Spleen (tissue), 11 donors: ENCODE measurements around the gene GMEB1. TPM values are rescaled to one million over a fixed set of nuclear protein-coding genes. Genes with fewer than 3 reads are reported as not detected.
A peak's percentile ranks its signal among the peaks of the same experiment; 100 is the strongest.

Source experiments
- DNase-seq: peaks from one replicate; pipeline ENCODE4 v3.0.0-alpha.2; 2020
- H3K27ac ChIP-seq, 8 donors: fragments of 200-600 bp; sonication (generic) in 7 of 8; 1 replicate in 4 of 8; 2 replicates in 4 of 8; pipeline versions ENCODE4 v1.5.0 to v1.8.0; 2016 to 2021; ENCODE audit warnings: inconsistent platforms in 4 of 8, mild to moderate bottlenecking in 4 of 8, moderate library complexity in 1 of 8
- H3K27me3 ChIP-seq, 7 donors: fragments of 200-600 bp; sonication (generic) in 6 of 7; replicated peaks in 1 of 7; 1 replicate in 4 of 7; 2 replicates in 3 of 7; pipeline versions ENCODE4 v1.5.0 to v1.8.0; 2016 to 2021; ENCODE audit warnings: inconsistent platforms in 3 of 7, mild to moderate bottlenecking in 1 of 7
- H3K36me3 ChIP-seq, 6 donors: fragments of 200-600 bp; sonication (generic) in 5 of 6; 1 replicate in 4 of 6; 2 replicates in 2 of 6; pipeline versions ENCODE4 v1.5.0 to v1.8.0; 2016 to 2021; ENCODE audit warnings: inconsistent platforms in 2 of 6
- H3K4me1 ChIP-seq, 6 donors: fragments of 200-600 bp; sonication (generic) in 5 of 6; 1 replicate in 3 of 6; 2 replicates in 3 of 6; pipeline versions ENCODE4 v1.5.0 to v1.8.0; 2016 to 2021; ENCODE audit warnings: inconsistent platforms in 3 of 6
- H3K4me3 ChIP-seq, 8 donors: fragments of 200-600 bp; sonication (generic) in 7 of 8; 1 replicate in 4 of 8; 2 replicates in 4 of 8; pipeline versions ENCODE4 v1.5.0 to v1.8.0; 2016 to 2021; ENCODE audit warnings: inconsistent platforms in 4 of 8, mild to moderate bottlenecking in 4 of 8, moderate library complexity in 2 of 8
- H3K9me3 ChIP-seq, 8 donors: fragments of 200-600 bp; sonication (generic) in 7 of 8; 1 replicate in 4 of 8; 2 replicates in 4 of 8; pipeline versions ENCODE4 v1.5.0 to v1.8.0; 2016 to 2021; ENCODE audit warnings: inconsistent platforms in 4 of 8
- CTCF ChIP-seq, 11 experiments: fragments of 200-600 bp in 7 of 11; fragments of 450-650 bp in 4 of 11; sonication (generic) in 4 of 11; IDR thresholded peaks in 8 of 11; conservative IDR thresholded peaks in 3 of 11; 1 replicate in 7 of 11; 2 replicates in 4 of 11; pipeline versions ENCODE4 v1.4.0 to v1.8.0; 2016 to 2021; ENCODE audit warnings: antibody characterized with exemption in 11 of 11, inconsistent platforms in 4 of 11, mild to moderate bottlenecking in 1 of 11
- POLR2A ChIP-seq, 3 donors: fragments of 450-650 bp; IDR thresholded peaks; one replicate each; pipeline ENCODE4 v1.5.1; 2017; ENCODE audit warnings: antibody characterized with exemption in 3 of 3, mild to moderate bottlenecking in 1 of 3
- POLR2AphosphoS5 ChIP-seq, 3 donors: sonication (generic); formaldehyde crosslinking; IDR thresholded peaks; one replicate each; pipeline ENCODE4 v1.5.1; 2017; ENCODE audit warnings: antibody characterized with exemption in 3 of 3
- WGBS, 5 donors: extraction: QIAGEN DNeasy Blood & Tissue Kit in 3 of 5; methylation state at CpG; one replicate each; pipeline versions ENCODE4 v1.1.5 to v1.1.7; 2013 to 2018; 5-methylcytosine and 5-hydroxymethylcytosine counted together
- intact Hi-C: fragments of 100-400 bp; cut with DNase I; formaldehyde crosslinking; loops from one replicate; pipeline ENCODE4 v1.15.0; 2023; ENCODE audit warnings: low total_unique reads
- polyA plus RNA-seq, 3 donors: library from polyadenylated mRNA; stranded (reverse); fragments of 200-250 nt; gene quantifications; one replicate each; pipeline ENCODE4 v1.2.1, GENCODE V29; 2013
- total RNA-seq, 7 donors: library from RNA; depleted of rRNA in 3 of 7; stranded (reverse); fragments of >200 nt in 3 of 7; fragmentation: NEBNext Ultra II Directional in 4 of 7; extraction: Animal tissue kit (Norgen Biotek cat#: 25700) in 4 of 7; gene quantifications; one replicate each; pipeline versions ENCODE4 v1.1.0 to v1.2.1, GENCODE V29; 2016 to 2021
- donor health status: healthy with polysubstance abuse.
- donor health status: DM: no; HTN: no; CAD: no; lungs with moderate emphysema.
- donor health status: DM: no; HTN: no; CAD: no.
- donor health status: Bipolar disorder and iron deficiency.
- donor health status: healthy.
- donor health status: DM: no; HTN: no; CAD: no.
- donor health status: DM: yes; HTN: yes; CAD: no.

The GMEB1 gene
- total and polyA plus RNA-seq, 10 donors: 3.6 to 20.6 (median 16.4) TPM

- intact Hi-C loops: no loop called here
- peak; percentile 8 for DNase-seq
- H3K4me3 ChIP-seq: no peak overlapping the region
- no peak overlapping the region for H3K27ac ChIP-seq
- WGBS, 5 donors: 94 to 100% (median 97%) methylated on average over 1 of the region's 1 CpG
- no peaks in the 10 kb centered on the region for H3K9me3 ChIP-seq
- TF ChIP-seq POLR2A (IDR thresholded peaks at IDR 0.05): no peak
- TF ChIP-seq CTCF (IDR thresholded peaks at IDR 0.05 in 8 of 11, conservative IDR thresholded peaks at IDR 0.05 in 3 of 11): peak in 2 of 11 experiments; percentile 22 to 43
- no peak for TF ChIP-seq POLR2AphosphoS5 (IDR thresholded peaks at IDR 0.05)
- H3K27me3 ChIP-seq: no peaks in the 10 kb centered on the region
- H3K4me1 ChIP-seq: peaks cover 15 to 61% (median 34%) of the 10 kb centered on the region in 6 donors
- H3K36me3 ChIP-seq: no peaks in the 10 kb centered on the region
Observed at GRCh38 chr1:28640766-28641165, 27.8 kb upstream of the GMEB1 start.

GRCh38 chr1:28642056-28642846 is 26.3 kb upstream of the GMEB1 start:
- Histone ChIP-seq H3K9me3 (no peaks in the 10 kb centered on the region), H3K4me3 (peak overlapping the region; percentile 55 to 83 (median 69)), H3K36me3 (no peaks in the 10 kb centered on the region), H3K27ac (peak overlapping the region; percentile 86 to 96 (median 93)), H3K4me1 (peaks cover 15 to 63% (median 37%) of the 10 kb centered on the region in 6 donors), H3K27me3 (no peaks in the 10 kb centered on the region)
- no peak for TF ChIP-seq POLR2A (IDR thresholded peaks at IDR 0.05)
- no peak for TF ChIP-seq POLR2AphosphoS5 (IDR thresholded peaks at IDR 0.05)
- TF ChIP-seq CTCF (IDR thresholded peaks at IDR 0.05 in 8 of 11, conservative IDR thresholded peaks at IDR 0.05 in 3 of 11): no peak
- intact Hi-C loops: loop anchor here (2.0 kb wide), 1 partner anchor 95 kb away; the partner anchor contains the start of gene YTHDF2
- WGBS, 5 donors: 0 to 1% (median 0%) methylated on average over 26 of the region's 26 CpGs
- DNase-seq: no peak

GRCh38 chr1:28642847-28643635 is 25.5 kb upstream of the GMEB1 start, which contains the start of gene TAF12:
TAF12 (minus strand) TSS chr1:28643067; CDS start chr1:28622081, 20,986 bp downstream.
- DNase-seq: peak; percentile 97
- H3K4me3 ChIP-seq: peak within 1 kb of the TSS; percentile 55 to 83 (median 69)
- TF ChIP-seq CTCF (IDR thresholded peaks at IDR 0.05 in 8 of 11, conservative IDR thresholded peaks at IDR 0.05 in 3 of 11) (peak in 9 of 11 experiments; percentile 24 to 68 (median 53)), POLR2A (IDR thresholded peaks at IDR 0.05) (peak; percentile 67 to 91 (median 90)), POLR2AphosphoS5 (IDR thresholded peaks at IDR 0.05) (peak; percentile 97 to 99 (median 99))
- WGBS, 5 donors: 0 to 2% (median 0%) methylated on average over 21 to 49 of the region's 49 CpGs
- H3K4me1 ChIP-seq: peaks cover 18 to 70% (median 44%) of the 10 kb centered on the region in 6 donors
- H3K9me3 ChIP-seq: no peaks in the 10 kb centered on the region
- H3K36me3 ChIP-seq: no peaks in the 10 kb centered on the region
- no peaks in the 10 kb centered on the region for H3K27me3 ChIP-seq
- intact Hi-C loops: loop anchor here (2.0 kb wide), 1 partner anchor 94 kb away; the partner anchor contains the start of gene YTHDF2
- H3K27ac ChIP-seq: peak within 1 kb of the TSS; percentile 86 to 96 (median 93)
